T-helper 2 cell treated with Interferon-gamma antibody and Interleukin-4, amounts not matched to agents 5 μg/mL and 100 μg/mL, for 36 hours (primary cell): ENCODE data around the gene PDCD2L.
"Not testable (repeated sequence)": the region's sequence is repeated elsewhere in the genome, so short reads cannot be mapped to it uniquely, and the experiment has no call there.

ENCODE experiments used
- DNase-seq: peaks from one replicate; pipeline ENCODE4 v3.0.0; 2021; ENCODE audit warnings: low spot score
- H3K27ac Mint-ChIP-seq: one replicate; pipeline ENCODE4 v1.8.0; 2021; ENCODE audit warnings: mild to moderate bottlenecking, mixed read lengths
- H3K27me3 Mint-ChIP-seq: one replicate; pipeline ENCODE4 v1.8.0; 2021; ENCODE audit warnings: low read depth, mixed read lengths
- H3K36me3 Mint-ChIP-seq: one replicate; pipeline ENCODE4 v1.8.0; 2021; ENCODE audit warnings: low read depth, mixed read lengths
- H3K4me1 Mint-ChIP-seq: one replicate; pipeline ENCODE4 v1.8.0; 2021; ENCODE audit warnings: low read depth, mixed read lengths
- H3K4me3 Mint-ChIP-seq: one replicate; pipeline ENCODE4 v1.8.0; 2022; ENCODE audit warnings: mild to moderate bottlenecking, moderate library complexity, mixed read lengths
- H3K9me3 Mint-ChIP-seq: one replicate; pipeline ENCODE4 v1.8.0; 2021; ENCODE audit warnings: mixed read lengths

PDCD2L gene

DNA sequence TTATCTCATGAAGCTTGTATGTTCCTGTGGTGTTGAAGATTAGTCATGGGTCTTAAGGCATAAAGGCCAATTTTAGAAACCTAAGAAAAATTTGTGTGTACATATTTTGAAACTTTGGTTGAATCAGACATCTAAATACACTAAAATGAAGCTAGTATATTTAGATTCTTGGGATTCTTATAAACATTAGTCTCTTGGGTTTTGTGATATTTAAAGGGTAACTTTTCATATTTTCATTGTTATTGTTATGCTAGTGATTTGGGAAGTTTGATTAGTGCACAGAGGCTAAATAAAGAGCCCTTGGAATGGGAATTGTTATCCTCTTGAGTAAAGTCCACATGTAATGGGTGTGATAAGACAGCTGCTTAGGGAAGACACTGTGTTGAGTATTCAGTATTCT is 48.5 kb downstream of the PDCD2L start:
- Mint-ChIP-seq H3K4me1 (peaks cover 5% of the 10 kb centered on the region), H3K36me3 (peaks cover 57% of the 10 kb centered on the region), H3K27ac (no peak overlapping the region), H3K4me3 (no peak overlapping the region), H3K9me3 (no peaks in the 10 kb centered on the region), H3K27me3 (no peaks in the 10 kb centered on the region)
- no peak for DNase-seq

DNA sequence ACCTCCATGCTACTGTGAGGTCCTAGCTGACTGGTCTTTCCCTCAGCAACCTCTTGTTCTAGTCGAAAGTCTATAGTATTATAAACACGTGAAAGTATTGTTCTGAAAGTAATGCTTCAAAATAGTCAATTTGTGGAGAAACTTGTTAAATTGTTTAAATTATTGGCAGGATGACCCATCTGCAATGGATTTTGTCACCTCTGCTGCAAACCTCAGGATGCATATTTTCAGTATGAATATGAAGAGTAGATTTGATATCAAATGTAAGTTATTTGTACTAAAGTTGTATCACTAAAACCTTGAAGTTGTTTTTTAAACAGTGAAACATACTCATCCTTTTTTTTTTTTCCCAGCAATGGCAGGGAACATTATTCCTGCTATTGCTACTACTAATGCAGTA is 49.9 kb downstream of the PDCD2L start:
- no peak overlapping the region for H3K4me3 Mint-ChIP-seq
- peaks cover 4% of the 10 kb centered on the region for H3K4me1 Mint-ChIP-seq
- H3K27me3 Mint-ChIP-seq: no peaks in the 10 kb centered on the region
- H3K36me3 Mint-ChIP-seq: peaks cover 57% of the 10 kb centered on the region
- no peaks in the 10 kb centered on the region for H3K9me3 Mint-ChIP-seq
- DNase-seq: no peak
- H3K27ac Mint-ChIP-seq: no peak overlapping the region

DNA sequence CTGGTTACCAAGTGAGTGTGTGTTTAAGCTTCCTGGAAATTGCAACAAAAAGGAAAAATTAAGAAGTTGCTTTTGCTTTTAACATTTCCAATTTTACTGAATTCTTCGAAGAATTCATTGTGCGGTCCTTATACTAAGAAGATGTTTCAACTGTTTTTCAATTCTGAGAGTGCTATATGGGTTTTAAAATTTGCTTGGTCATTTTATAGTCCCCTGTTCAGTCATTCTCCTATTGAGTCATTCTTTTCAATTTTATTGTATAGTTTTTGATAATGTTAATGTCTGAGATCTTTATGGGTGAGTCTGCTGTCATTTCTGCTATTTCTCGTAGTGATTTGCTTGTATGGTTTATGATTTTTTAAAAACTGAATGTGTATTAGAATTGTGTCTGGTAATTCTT is 50.5 kb downstream of the PDCD2L start:
- H3K27me3 Mint-ChIP-seq: no peaks in the 10 kb centered on the region

DNA sequence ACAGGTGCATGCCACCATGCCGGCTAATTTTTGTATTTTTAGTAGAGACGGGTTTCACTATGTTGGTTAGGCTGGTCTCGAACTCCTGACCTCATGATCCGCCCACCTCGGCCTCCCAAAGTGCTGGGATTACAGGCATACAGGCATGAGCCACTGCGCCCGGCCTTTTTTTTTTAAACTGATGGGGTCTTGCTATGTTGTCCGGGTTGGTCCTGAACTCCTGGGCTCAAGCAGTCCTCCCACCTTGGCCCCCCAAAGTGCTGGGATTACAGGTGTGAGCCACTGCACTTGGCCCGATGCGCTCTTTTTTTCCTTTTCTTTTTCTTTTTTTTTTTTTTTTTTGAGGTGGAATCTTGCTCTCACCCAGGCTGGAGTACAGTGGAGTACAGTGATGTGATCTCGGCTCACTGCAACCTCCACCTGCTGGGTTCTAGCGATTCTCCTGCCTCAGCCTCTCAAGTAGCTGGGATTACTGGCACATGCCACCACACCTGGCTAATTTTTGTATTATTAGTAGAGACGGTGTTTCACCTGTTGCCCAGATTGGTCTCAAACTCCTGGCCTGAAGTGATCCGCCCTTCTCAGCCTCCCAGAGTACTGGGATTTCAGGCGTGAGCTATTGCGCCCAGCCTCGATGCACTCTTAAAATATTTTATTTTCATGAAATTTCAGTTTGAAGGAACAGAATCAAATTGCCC is 51.7 kb downstream of the PDCD2L start:
- H3K36me3 Mint-ChIP-seq: peaks cover 60% of the 10 kb centered on the region
- H3K9me3 Mint-ChIP-seq, H3K27me3 Mint-ChIP-seq, H3K27ac Mint-ChIP-seq, H3K4me1 Mint-ChIP-seq, DNase-seq, H3K4me3 Mint-ChIP-seq: not testable (repeated sequence)

More for the DNA sequence above, 50.5 kb downstream of the PDCD2L start:
- Mint-ChIP-seq H3K4me1 (peaks cover 4% of the 10 kb centered on the region), H3K36me3 (peaks cover 57% of the 10 kb centered on the region), H3K4me3 (no peak overlapping the region), H3K27ac (no peak overlapping the region), H3K9me3 (no peaks in the 10 kb centered on the region)
- no peak for DNase-seq

DNA sequence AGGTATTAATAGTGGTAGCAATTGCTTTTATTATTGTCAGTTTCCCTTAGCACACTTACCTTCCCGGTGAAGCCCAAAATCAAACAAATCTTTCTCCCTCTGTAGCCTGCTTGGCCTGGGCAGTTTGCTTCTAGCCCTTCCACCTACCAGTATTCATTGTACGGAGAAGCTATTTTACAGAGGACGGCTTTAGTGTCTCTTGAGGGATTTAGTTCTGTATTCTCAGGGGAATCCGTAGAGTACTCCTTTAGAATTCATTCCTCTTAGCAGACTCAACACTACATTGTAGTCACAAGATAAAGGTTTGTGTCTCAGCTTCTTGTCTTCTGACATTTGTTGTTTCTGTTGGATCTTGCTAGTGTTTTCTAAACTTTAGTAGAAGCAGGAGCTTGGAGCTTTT is 53.2 kb downstream of the PDCD2L start:
- peaks cover 4% of the 10 kb centered on the region for H3K4me1 Mint-ChIP-seq
- H3K27me3 Mint-ChIP-seq: no peaks in the 10 kb centered on the region
- H3K36me3 Mint-ChIP-seq: peaks cover 67% of the 10 kb centered on the region
- no peak overlapping the region for H3K4me3 Mint-ChIP-seq
- no peak for DNase-seq
- no peaks in the 10 kb centered on the region for H3K9me3 Mint-ChIP-seq
- no peak overlapping the region for H3K27ac Mint-ChIP-seq

DNA sequence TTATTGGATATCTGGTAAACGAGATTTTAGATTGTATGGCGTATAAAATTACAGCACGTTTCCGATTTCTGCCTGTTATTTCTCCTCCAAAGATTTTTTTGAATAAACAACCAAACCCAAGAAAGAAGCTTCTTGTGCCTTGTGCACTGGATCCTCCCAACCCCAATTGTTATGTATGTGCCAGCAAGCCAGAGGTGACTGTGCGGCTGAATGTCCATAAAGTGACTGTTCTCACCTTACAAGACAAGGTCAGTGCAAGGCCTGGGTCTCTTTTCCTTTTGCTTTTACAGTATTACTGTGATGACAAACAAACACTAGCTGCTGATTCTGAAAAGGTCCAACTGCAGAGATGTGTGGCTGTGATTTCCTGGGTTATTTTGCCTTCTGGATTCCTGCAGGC is 54.5 kb downstream of the PDCD2L start:
- peaks cover 4% of the 10 kb centered on the region for H3K4me1 Mint-ChIP-seq
- peaks cover 68% of the 10 kb centered on the region for H3K36me3 Mint-ChIP-seq
- no peak overlapping the region for H3K4me3 Mint-ChIP-seq
- H3K27ac Mint-ChIP-seq: no peak overlapping the region
- H3K9me3 Mint-ChIP-seq: no peaks in the 10 kb centered on the region
- no peaks in the 10 kb centered on the region for H3K27me3 Mint-ChIP-seq
- no peak for DNase-seq

DNA sequence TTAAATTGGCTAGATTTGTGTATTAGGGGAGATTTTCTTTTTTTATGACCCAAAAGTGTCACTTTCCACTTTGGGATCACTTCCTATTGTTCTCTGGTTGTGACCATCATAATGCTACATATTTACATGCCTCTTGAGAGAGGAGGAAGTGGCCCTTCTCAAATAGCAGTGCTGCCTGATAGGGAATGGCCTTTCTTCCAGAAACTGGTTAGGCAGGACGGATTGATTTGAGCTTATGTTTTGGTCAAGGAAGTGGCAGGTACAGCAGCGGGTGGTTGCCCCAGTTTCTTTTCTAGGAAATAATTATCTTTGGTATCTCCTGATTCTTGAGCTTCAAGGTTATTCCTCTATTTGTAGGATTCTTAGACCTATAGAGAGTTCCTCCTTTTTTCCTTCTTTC is 55.4 kb downstream of the PDCD2L start:
- no peak for DNase-seq
- H3K36me3 Mint-ChIP-seq: peaks cover 62% of the 10 kb centered on the region
- no peak overlapping the region for H3K4me3 Mint-ChIP-seq
- peaks cover 4% of the 10 kb centered on the region for H3K4me1 Mint-ChIP-seq
- H3K27ac Mint-ChIP-seq: no peak overlapping the region
- H3K27me3 Mint-ChIP-seq: no peaks in the 10 kb centered on the region
- H3K9me3 Mint-ChIP-seq: no peaks in the 10 kb centered on the region

DNA sequence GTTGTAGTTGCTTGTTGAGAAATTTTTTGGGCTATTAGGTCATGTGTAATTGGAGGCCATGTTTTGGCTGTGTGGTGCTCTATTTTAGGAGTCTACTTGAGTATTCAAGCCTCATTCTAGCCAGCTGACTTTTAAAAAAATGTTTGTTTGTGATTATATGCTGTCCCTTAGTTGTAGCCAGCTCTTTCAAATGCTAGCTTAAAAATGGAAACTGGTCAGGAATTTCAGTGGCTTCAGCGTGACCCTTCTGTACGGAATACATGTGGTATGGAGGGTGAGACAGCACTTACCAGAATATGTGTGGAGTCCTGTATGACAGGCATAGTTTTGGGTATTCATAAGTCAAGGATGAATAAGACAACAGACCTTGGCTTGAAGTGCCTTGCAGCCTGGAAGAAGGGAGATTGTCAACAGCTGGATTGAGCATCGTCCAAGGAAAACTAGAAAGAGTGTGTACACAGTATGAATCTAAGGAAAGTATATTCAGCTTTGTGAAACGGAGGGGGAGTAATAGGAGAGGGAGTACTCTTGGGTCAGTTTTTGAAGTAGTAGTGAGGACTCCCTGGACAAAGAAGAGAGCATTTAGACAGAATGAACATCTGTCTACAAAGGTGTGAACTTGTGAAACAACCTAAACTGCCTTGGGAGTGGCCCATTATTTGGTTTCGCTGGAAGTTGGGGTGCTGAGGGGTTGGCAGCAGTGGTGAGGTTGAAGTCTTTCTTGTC is 57.3 kb downstream of the PDCD2L start:
- peaks cover 4% of the 10 kb centered on the region for H3K4me1 Mint-ChIP-seq
- no peak overlapping the region for H3K27ac Mint-ChIP-seq
- no peaks in the 10 kb centered on the region for H3K27me3 Mint-ChIP-seq
- no peaks in the 10 kb centered on the region for H3K9me3 Mint-ChIP-seq
- no peak overlapping the region for H3K4me3 Mint-ChIP-seq
- no peak for DNase-seq
- H3K36me3 Mint-ChIP-seq: peaks cover 69% of the 10 kb centered on the region

DNA sequence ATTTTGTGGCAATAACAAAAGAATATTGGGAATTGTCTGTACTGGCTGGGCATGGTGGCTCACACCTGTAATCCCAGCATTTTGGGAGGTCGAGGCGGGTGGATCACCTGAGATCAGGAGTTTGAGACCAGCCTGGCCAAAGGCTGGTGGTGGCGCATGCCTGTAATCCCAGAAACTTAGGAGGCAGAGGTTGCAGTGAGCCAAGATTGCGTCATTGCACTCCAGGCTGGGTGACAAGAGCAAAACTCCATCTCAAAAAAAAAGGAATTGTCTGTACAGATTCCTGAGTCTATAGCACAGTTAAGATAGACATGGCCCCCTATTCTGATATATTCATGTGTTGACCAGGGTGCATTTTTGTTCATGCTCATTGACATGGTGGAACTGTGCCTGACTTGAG is 60.6 kb downstream of the PDCD2L start:
- H3K36me3 Mint-ChIP-seq: peaks cover 72% of the 10 kb centered on the region
- not testable (repeated sequence) for H3K9me3 Mint-ChIP-seq, H3K27me3 Mint-ChIP-seq, H3K27ac Mint-ChIP-seq, H3K4me1 Mint-ChIP-seq, DNase-seq, H3K4me3 Mint-ChIP-seq

DNA sequence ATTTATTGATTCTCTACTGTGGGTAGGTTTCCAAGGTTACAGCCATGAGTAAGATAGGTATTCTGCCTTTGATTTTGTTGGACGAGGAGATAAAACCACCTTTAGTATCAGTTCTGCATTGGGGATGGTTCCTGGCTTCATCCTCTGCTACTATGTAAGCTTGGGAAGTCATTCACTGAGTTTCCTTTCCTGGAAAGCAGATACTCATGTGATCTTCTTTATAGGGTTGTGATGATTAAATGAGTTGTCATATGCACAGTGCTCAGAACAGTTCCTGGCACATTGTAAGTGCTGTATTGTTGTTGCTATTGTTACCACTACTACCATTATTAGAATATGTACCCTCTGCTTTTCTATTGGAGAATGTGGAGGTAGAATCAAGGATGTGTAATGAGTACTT is 64.2 kb downstream of the PDCD2L start:
- Mint-ChIP-seq H3K27ac (no peak overlapping the region), H3K27me3 (no peaks in the 10 kb centered on the region), H3K9me3 (no peaks in the 10 kb centered on the region), H3K4me1 (peaks cover 3% of the 10 kb centered on the region), H3K4me3 (no peak overlapping the region), H3K36me3 (peaks cover 61% of the 10 kb centered on the region)
- DNase-seq: no peak

DNA sequence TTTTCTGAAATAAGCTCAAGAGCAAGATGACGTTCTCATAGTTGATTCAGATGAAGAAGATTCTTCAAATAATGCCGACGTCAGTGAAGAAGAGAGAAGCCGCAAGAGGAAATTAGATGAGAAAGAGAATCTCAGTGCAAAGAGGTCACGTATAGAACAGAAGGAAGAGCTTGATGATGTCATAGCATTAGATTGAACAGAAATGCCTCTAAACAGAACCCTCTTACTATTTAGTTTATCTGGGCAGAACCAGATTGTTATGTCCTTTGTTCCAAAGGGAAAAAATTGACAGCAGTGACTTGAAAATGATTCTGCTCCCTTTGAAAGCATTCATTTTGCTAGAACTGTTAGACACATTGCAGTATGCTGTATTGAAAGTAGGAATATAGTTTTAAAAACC is 64.8 kb downstream of the PDCD2L start:
- not testable (repeated sequence) for H3K9me3 Mint-ChIP-seq, DNase-seq, H3K4me3 Mint-ChIP-seq, H3K27me3 Mint-ChIP-seq, H3K4me1 Mint-ChIP-seq, H3K27ac Mint-ChIP-seq
- H3K36me3 Mint-ChIP-seq: peaks cover 59% of the 10 kb centered on the region

DNA sequence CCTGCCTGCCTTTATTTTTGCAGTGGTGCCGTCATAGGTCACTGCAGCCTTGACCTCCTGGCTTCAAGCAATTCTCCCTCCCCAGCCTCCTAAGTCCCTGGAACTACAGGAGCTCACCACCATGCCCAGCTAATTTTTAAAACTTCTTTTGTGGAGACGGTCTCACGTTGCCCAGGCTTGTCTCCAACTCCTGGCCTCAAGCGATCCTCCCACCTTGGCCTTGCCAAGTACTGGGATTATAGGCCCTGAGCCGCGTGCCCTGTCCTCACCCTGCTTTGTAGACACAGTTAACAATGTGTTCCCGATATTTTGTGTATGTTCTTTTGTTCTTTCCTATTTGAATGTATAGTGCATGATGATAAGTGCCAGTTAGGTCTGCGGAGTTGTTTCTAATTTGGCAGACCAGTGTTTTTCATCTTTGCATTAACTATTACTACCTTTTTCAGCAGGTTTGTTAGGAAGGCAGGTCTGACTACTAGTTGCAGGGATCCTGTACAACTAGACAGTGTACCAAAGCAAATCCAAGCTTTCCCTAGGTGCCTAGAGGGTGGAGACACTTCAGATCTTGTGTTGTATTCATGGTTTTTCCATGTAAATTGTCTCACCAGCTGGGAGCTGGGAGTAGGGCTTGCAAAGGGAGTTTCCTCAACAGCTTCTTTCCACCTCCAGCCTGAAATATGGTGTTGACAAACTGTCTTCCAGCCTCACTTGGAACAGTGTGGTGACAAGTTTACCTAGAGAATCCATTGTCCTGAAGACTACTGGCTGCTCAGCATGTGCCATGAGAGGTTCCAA is 67.9 kb downstream of the PDCD2L start:
- H3K27ac Mint-ChIP-seq: no peak overlapping the region
- H3K27me3 Mint-ChIP-seq: no peaks in the 10 kb centered on the region
- DNase-seq: no peak
- peaks cover 44% of the 10 kb centered on the region for H3K36me3 Mint-ChIP-seq
- H3K9me3 Mint-ChIP-seq: no peaks in the 10 kb centered on the region
- H3K4me3 Mint-ChIP-seq: no peak overlapping the region
- peaks cover 3% of the 10 kb centered on the region for H3K4me1 Mint-ChIP-seq

DNA sequence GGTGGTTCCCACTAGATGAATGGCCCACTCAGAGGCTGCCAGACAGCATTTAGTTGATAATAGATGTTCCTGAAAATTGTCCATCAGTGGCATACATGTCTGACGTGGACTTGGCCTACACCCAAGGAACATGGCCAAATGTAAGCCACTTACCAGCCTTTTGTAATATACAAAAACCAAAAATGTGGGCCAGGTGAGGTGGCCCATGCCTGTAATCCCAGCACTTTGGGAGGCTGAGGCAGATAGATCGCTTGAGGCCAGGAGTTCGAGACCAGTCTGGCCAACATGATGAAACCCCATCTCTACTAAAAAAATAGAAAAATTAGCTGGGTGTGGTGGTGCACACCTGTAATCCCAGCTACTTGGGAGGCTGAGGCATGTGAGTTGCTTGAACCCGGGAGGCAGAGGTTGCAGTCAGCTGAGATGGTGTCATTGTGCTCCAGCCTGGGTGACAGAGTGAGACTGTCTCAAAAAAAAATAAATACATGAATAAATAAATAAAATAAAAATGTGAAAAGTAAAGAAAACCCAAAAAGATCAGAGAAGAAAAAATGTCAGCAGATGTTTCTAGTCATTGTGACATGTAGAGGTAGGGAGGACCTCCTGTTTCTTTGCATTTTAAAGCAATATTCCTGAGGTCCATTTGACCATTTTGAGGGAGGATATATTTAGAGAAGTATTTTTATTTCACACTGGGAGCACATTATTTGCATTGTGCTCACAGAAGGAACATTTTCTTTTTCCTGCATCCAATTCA is 70.2 kb downstream of the PDCD2L start:
- no peak overlapping the region for H3K4me3 Mint-ChIP-seq
- H3K4me1 Mint-ChIP-seq: peaks cover 3% of the 10 kb centered on the region
- DNase-seq: no peak
- no peaks in the 10 kb centered on the region for H3K9me3 Mint-ChIP-seq
- peaks cover 9% of the 10 kb centered on the region for H3K27me3 Mint-ChIP-seq
- peaks cover 28% of the 10 kb centered on the region for H3K36me3 Mint-ChIP-seq
- no peak overlapping the region for H3K27ac Mint-ChIP-seq
